HG02588 (cell line): Measurements from ENCODE around the gene CCDC90B.
"Not testable (repeated sequence)": the region's sequence is repeated elsewhere in the genome, so short reads cannot be mapped to it uniquely, and the experiment has no call there.

Source experiments
- ATAC-seq: cut with Tn5 transposase; IDR thresholded peaks from one replicate; pipeline ENCODE4 v1.9.1; 2021; ENCODE audit warnings: mild to moderate bottlenecking, moderate library complexity; ENCODE audit not compliant: unreplicated experiment

The CCDC90B gene

DNA sequence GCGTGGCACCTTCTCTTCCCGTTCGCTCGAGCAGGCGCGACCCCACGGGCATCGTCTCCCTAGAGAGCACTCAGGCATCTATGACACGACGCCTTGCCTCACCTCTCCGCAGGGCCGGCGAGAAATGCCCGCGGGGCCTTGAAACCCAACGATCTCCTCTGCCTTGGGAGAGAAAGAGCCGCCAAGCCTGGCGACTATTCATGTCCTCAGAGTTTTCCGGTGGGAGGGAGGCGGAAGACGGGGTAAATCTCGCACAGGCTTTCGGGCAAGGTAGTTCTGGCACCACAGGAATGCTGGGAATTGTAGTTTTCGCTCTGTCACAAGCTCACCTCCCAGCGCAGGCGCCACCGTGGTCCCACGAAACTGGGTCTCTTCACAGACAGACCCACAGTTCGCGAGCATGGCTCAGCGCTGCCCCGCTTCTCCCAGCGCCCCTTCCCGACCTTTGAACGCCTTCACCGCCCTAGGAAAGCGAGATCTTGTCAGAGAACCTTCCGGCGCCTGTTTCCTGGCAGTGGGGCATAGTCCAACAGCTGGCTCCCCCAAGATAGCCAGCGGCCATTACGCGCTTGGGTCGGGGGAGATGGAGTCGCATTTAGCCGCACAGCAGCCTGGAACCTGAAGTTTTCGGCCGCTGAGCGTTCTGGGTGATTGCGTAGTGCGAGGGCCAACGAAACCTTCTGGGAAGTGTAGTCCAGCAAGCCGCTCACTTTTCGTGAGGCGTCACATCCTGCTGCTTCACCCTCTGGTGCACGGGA lies at the start of gene CCDC90B:
TSS of gene CCDC90B (minus strand) at position 597 of the 758 bp plus-strand sequence. CDS start at position 202, 395 bp downstream.
- peak; percentile 90 for ATAC-seq

GRCh38 chr11:83335446-83336070 lies 49.4 kb upstream of the CCDC90B start:
- ATAC-seq, result no peak

- no peak for ATAC-seq
These were observed 44.1 kb upstream of the CCDC90B start for GRCh38 chr11:83330303-83330702.

GRCh38 chr11:83326326-83326725 lies 40.2 kb upstream of the CCDC90B start:
- no peak for ATAC-seq

GRCh38 chr11:83319346-83319745 lies 33.2 kb upstream of the CCDC90B start:
- no peak for ATAC-seq

DNA sequence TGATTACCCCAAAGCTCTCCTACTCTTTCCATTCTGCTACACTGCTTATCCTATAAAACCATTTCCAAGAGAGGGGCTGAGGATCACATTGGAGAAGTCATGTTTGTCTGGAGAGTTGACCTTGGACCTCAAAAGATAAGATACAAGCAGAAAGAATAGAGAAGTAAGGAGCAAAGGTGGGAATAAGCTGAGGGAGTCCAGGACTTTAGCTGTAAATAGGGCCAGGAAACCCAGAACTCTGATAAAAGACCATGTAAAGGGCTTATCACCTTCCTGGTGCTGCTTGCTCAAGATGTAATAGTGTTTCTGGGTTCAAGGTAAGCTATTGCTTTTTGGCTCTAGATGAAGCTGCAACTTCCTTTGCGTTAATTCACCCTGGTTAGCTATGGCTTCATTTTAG lies 32.8 kb upstream of the CCDC90B start:
- ATAC-seq, result no peak

DNA sequence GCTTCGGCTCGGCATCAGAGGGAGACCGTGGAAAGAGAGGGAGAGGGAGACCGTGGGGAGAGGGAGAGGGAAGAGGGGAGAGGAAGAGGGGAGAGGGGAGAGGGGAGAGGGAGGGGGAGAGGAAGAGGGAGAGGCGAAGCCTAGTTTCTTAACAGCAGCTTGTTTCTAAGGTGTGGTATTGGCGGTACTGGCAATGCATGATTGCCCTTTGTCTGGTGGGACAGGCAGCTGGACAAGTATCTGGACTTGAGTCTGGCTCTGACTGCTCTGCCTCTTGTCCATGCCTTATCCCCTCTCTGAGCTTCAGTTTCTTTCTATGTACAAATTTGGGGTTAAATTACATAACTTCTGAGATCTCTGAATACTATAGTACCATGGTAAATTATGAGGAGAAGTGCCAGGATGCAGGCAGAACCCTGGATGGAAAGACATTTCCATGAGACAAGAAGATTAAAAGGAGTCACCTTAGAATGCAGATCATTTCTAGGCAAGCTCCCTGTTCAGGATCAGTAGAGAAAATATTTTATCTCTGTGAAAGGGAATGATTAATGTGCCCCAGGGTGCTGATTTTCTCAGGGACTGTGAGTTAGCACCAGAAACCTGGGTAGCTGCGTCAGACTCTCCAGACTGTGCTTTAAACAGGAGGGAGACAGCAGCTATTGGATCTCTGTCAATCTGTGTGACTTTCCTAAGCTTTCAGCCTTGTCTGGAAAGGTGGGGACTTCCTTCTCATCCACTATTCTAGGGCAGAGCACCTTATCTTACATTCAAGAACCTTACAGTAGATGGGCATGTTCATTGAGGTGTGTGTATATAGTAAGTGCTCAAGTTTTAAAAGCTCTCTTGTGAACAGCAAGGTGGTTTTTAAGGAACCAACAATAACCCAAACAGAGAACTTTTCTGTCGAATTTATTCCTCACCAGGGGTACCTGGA lies 31.9 kb upstream of the CCDC90B start:
- no peak for ATAC-seq

- ATAC-seq, result not testable (repeated sequence)
These were observed 30.7 kb upstream of the CCDC90B start for GRCh38 chr11:83316897-83317268.

DNA sequence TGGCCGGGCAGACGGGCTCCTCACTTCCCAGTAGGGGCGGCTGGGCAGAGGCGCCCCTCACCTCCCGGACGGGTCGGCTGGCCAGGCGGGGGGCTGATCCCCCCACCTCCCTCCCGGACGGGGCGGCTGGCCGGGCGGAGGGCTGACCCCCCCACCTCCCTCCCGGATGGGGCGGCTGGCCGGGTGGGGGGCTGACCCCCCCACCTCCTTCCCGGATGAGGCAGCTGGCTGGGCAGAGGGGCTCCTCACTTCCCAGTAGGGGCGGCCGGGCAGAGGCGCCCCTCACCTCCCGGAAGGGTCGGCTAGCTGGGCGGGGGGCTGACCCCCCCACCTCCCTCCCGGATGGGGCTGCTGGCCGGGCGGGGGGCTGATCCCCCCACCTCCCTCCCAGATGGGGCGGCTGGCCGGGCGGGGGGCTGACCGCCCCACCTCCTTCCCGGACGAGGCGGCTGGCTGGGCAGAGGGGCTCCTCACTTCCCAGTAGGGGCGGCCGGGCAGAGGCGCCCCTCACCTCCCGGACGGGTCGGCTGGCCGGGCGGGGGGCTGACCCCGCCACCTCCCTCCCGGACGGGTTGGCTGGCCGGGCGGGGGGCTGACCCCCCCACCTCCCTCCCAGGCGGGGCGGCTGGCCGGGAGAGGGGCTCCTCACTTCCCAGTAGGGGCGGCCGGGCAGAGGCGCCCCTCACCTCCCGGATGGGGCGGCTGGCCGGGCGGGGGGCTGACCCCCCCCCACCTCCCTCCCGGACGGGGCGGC lies 30.2 kb upstream of the CCDC90B start:
- ATAC-seq, result not testable (repeated sequence)

DNA sequence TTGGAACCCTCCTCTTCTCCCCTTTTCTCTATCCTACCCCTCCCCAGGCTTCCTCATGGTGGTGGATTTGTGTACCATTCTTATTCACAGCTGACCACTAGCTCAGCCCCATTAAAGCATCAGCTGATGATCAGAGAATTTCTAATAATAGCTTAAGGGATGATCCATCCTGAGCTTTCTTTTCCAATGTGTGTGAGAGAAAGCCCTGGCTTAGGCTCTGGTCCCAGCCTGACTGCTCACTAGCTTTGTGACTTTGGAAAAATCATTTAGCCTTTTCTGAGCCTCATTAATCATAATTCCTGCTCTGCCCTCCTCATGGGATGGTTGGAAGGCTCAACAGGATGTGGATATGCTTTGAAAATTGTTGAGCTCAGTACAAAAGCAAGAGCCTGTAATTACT lies 26.3 kb upstream of the CCDC90B start:
- no peak for ATAC-seq

- ATAC-seq, result no peak
These were observed 25.5 kb upstream of the CCDC90B start for GRCh38 chr11:83311701-83312100.

DNA sequence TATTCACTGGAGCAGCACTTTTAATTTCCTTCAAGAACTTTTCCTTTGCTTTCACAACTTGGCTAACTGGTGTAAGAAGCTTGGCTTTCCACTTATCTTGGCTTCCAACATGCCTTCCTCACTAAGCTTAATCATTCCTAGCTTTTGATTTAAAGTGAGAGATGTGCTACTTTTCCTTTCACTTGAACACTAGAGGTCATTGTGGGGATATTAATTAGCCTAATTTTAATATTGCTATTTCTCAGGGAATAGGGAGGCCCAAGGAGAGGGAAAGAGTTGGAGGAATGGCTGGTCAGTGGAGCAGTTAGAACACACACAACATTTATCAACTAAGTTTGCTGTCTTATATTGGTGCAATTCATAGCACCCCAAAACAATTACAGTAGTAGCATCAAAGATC lies 24.6 kb upstream of the CCDC90B start:
- no peak for ATAC-seq

- ATAC-seq, result not testable (repeated sequence)
These were observed 22.4 kb upstream of the CCDC90B start for GRCh38 chr11:83308536-83308935.

GRCh38 chr11:83306200-83307080 lies 20.3 kb upstream of the CCDC90B start:
- no peak for ATAC-seq

DNA sequence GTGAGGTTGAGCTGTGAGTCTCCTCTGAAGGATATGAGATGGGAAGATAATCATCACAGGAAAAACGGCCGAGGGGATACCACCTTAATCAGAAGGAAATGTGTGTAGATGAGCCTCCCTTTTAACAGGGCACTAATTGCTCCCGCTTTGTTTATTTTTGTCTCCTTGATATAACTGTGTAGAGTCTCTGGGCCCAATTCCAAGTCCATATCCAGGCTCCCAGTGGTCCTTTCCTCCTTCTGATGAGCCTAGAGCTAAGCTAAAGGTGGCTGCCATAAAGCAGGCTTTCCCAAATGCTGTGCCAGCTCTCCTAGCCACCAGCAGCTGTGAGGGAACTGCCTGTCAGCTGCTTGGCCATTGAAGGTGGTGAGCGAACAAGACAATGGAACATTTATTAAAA lies 17.1 kb upstream of the CCDC90B start:
- no peak for ATAC-seq

GRCh38 chr11:83302151-83302550 lies 16.0 kb upstream of the CCDC90B start:
- no peak for ATAC-seq

- no peak for ATAC-seq
These were observed 13.5 kb upstream of the CCDC90B start for GRCh38 chr11:83299681-83300080.

DNA sequence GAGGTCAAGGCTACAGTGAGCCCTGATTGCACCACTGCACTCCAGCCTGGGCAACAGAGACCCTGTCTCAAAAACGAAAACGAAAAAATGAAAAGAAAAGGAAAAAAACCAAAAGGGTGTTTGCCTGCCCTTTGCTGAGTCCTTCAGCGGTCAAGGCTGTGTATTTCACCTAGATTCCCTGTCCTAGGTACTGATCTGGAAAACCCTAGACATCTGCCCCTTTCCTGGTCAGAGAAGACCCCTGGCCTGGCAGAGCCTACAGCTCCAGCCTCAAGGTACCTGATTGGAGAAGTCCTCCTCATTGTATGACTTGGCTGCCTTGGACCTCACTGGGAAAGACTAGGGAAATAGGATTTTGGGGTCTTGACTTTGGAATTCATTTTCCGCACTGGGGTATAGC lies 8.0 kb upstream of the CCDC90B start:
- ATAC-seq, result no peak

DNA sequence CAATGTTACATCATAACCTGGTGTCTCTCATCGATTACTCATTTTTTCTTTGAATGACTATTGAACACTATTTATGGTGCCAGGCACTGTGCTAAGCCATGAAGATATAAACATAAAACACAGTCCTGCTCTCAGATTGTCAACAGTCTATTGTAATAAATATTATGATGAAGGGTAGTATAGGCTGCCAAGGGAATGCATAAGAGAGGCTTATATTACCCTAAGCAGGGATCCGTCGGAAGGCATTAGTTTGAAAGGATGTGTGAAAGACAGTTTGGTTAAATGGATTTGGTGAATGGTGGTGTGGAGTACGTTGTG lies 7.2 kb upstream of the CCDC90B start:
- no peak for ATAC-seq
